Hepatocyte (in vitro differentiated cells): ENCODE results near the gene TRMT1L. TPM values are rescaled to one million over a fixed set of nuclear protein-coding genes. Genes with fewer than 3 reads are reported as not detected.
"Not testable (repeated sequence)": the region's sequence is repeated elsewhere in the genome, so short reads cannot be mapped to it uniquely, and the experiment has no call there.

ENCODE experiments used
- DNase-seq: peaks from one replicate; pipeline ENCODE4 v3.0.0-alpha.2; 2016; ENCODE audit warnings: low spot score
- H2AFZ ChIP-seq: fragments of 200-600 bp; sonication (generic); 2 replicates; pipeline ENCODE4 v1.6.0; 2016; ENCODE audit warnings: antibody characterized with exemption, mild to moderate bottlenecking
- H3K27ac ChIP-seq: fragments of 200-600 bp; sonication (generic); 2 replicates; pipeline ENCODE4 v1.5.1; 2016; ENCODE audit warnings: mild to moderate bottlenecking
- H3K27me3 ChIP-seq: fragments of 200-600 bp; sonication (generic); 2 replicates; pipeline ENCODE4 v1.6.1; 2016
- H3K36me3 ChIP-seq: fragments of 200-600 bp; sonication (generic); replicated peaks from 2 replicates; pipeline ENCODE4 v1.5.1; 2016; ENCODE audit warnings: low read depth; ENCODE audit not compliant: insufficient read depth
- H3K4me1 ChIP-seq: fragments of 200-600 bp; sonication (generic); 2 replicates; pipeline ENCODE4 v1.5.1; 2016; ENCODE audit warnings: mild to moderate bottlenecking, moderate library complexity; ENCODE audit not compliant: insufficient read depth
- H3K4me2 ChIP-seq: fragments of 200-600 bp; sonication (generic); 2 replicates; pipeline ENCODE4 v1.6.0; 2016
- H3K4me3 ChIP-seq: fragments of 200-600 bp; sonication (generic); 2 replicates; pipeline ENCODE4 v1.5.1; 2016; ENCODE audit warnings: mild to moderate bottlenecking
- H3K79me2 ChIP-seq: fragments of 200-600 bp; sonication (generic); 2 replicates; pipeline ENCODE4 v1.6.0; 2017; ENCODE audit warnings: mild to moderate bottlenecking
- H3K9me2 ChIP-seq: fragments of 200-600 bp; sonication (generic); replicated peaks from 2 replicates; pipeline ENCODE4 v1.6.0; 2017; ENCODE audit warnings: mild to moderate bottlenecking; ENCODE audit not compliant: insufficient read depth
- H3K9me3 ChIP-seq: fragments of 200-600 bp; sonication (generic); 2 replicates; pipeline ENCODE4 v1.5.1; 2016; ENCODE audit warnings: low read depth, mild to moderate bottlenecking
- H4K20me1 ChIP-seq: fragments of 200-600 bp; sonication (generic); 2 replicates; pipeline ENCODE4 v1.6.0; 2016; ENCODE audit warnings: mild to moderate bottlenecking; ENCODE audit not compliant: insufficient read depth, poor library complexity, severe bottlenecking
- CTCF ChIP-seq: fragments of 200-600 bp; sonication (generic); IDR thresholded peaks from 2 replicates; pipeline ENCODE4 v1.5.1; 2016; ENCODE audit warnings: antibody characterized with exemption, mild to moderate bottlenecking; ENCODE audit not compliant: poor library complexity
- EZH2 ChIP-seq: fragments of 200-600 bp; sonication (generic); IDR thresholded peaks from 2 replicates; pipeline ENCODE4 v1.6.1; 2016; ENCODE audit warnings: antibody characterized with exemption, mild to moderate bottlenecking, borderline replicate concordance
- EZH2phosphoT487 ChIP-seq: fragments of 200-600 bp; sonication (generic); IDR thresholded peaks from one replicate; pipeline ENCODE4 v1.6.1; 2018; ENCODE audit warnings: antibody characterized with exemption, mild to moderate bottlenecking, low read depth, moderate library complexity; ENCODE audit not compliant: unreplicated experiment, severe bottlenecking
- WGBS: methylation state at CpG from one replicate; pipeline ENCODE4 v1.1.6; 2016; ENCODE audit warnings: low lambda C conversion rate; ENCODE audit errors: missing lambda C conversion rate; 5-methylcytosine and 5-hydroxymethylcytosine counted together
- polyA plus RNA-seq: library from polyadenylated mRNA; unstranded; fragments of >200 nt; fragmentation: Nextera tagmentation; extraction: Ambion mirVana; gene quantifications from 2 replicates; pipeline ENCODE4 v1.2.1, GENCODE V29; 2016
- total RNA-seq: library from RNA; depleted of rRNA; stranded (reverse); fragments of >200 nt; gene quantifications from 2 replicates; pipeline ENCODE4 v1.2.3, GENCODE V29; 2014

Gene TRMT1L
- 23.1 and 29.2 TPM in 2 replicates for total RNA-seq
- 11.1 and 12.3 TPM in 2 replicates for polyA plus RNA-seq

- Histone ChIP-seq H3K9me2 (no peaks in the 10 kb centered on the region), H2AFZ (peak within 1 kb of the TSS; percentile 74), H3K4me2 (peak within 1 kb of the TSS; percentile 91), H3K4me3 (peak within 1 kb of the TSS; percentile 68), H3K9me3 (no peaks in the 10 kb centered on the region), H3K36me3 (no peaks in the 10 kb centered on the region), H4K20me1 (no peaks in the 10 kb centered on the region), H3K27me3 (no peaks in the 10 kb centered on the region), H3K4me1 (peaks cover 26% of the 10 kb centered on the region), H3K27ac (peak within 1 kb of the TSS; percentile 96), H3K79me2 (peaks cover 50% of the 10 kb centered on the region)
- TF ChIP-seq CTCF (no peak), EZH2 (no peak), EZH2phosphoT487 (no peak)
- DNase-seq, result peak; percentile 99
- WGBS, result under 1% methylated on average over 44 of the region's 63 CpGs
Measured at GRCh38 chr1:185156854-185157598, at the start of gene TRMT1L, which contains the start of gene SWT1. Gene TRMT1L, minus strand, starts transcription at chr1:185156953. Its CDS starts 241 bp downstream, at chr1:185156712. Gene SWT1, plus strand, starts transcription at chr1:185157167. Its CDS starts 3,675 bp downstream, at chr1:185160842.

GRCh38 chr1:185200889-185201288 lies 44.1 kb upstream of the TRMT1L start:
- DNase-seq, result no peak
- H2AFZ ChIP-seq, result no peak overlapping the region
- H3K4me1 ChIP-seq, result no peaks in the 10 kb centered on the region
- H3K9me2 ChIP-seq, result no peaks in the 10 kb centered on the region
- no peak overlapping the region for H3K27ac ChIP-seq
- H3K4me3 ChIP-seq, result no peak overlapping the region
- peaks cover 4% of the 10 kb centered on the region for H3K9me3 ChIP-seq
- peaks cover 5% of the 10 kb centered on the region for H3K36me3 ChIP-seq
- no peaks in the 10 kb centered on the region for H3K79me2 ChIP-seq
- no peaks in the 10 kb centered on the region for H4K20me1 ChIP-seq
- H3K27me3 ChIP-seq, result no peaks in the 10 kb centered on the region
- 95% methylated on average over 8 of the region's 8 CpGs for WGBS
- no peak overlapping the region for H3K4me2 ChIP-seq
- TF ChIP-seq CTCF (no peak), EZH2 (no peak), EZH2phosphoT487 (no peak)

GRCh38 chr1:185198712-185199111 lies 42.0 kb upstream of the TRMT1L start:
- not testable (repeated sequence) for H3K4me3 ChIP-seq, H3K36me3 ChIP-seq, H4K20me1 ChIP-seq, H3K27me3 ChIP-seq, H3K9me3 ChIP-seq, DNase-seq, H2AFZ ChIP-seq, H3K27ac ChIP-seq, H3K4me1 ChIP-seq, H3K79me2 ChIP-seq, H3K4me2 ChIP-seq, H3K9me2 ChIP-seq
- 96% methylated on average over 4 of the region's 4 CpGs for WGBS

- Histone ChIP-seq H3K4me1 (no peaks in the 10 kb centered on the region), H3K27me3 (no peaks in the 10 kb centered on the region), H4K20me1 (no peaks in the 10 kb centered on the region), H2AFZ (no peak overlapping the region), H3K36me3 (peaks cover 5% of the 10 kb centered on the region), H3K79me2 (no peaks in the 10 kb centered on the region), H3K4me3 (no peak overlapping the region), H3K9me2 (no peaks in the 10 kb centered on the region), H3K27ac (no peak overlapping the region), H3K9me3 (peaks cover 4% of the 10 kb centered on the region), H3K4me2 (no peak overlapping the region)
- 85% methylated on average over 1 of the region's 1 CpG for WGBS
- no peak for DNase-seq
- TF ChIP-seq EZH2phosphoT487 (no peak), EZH2 (no peak), CTCF (no peak)
Measured at GRCh38 chr1:185193756-185194155, 37.0 kb upstream of the TRMT1L start.
